GM12801 (cell line): ENCODE data around the gene SPSB1.

ENCODE experiments used
- TF ChIP-seq, protein P1 (sequence below): IDR thresholded peaks from one replicate; pipeline ENCODE4 v1.5.1; 2011; ENCODE audit warnings: control low read depth; ENCODE audit not compliant: insufficient read length; ENCODE audit errors: extremely low read depth

The SPSB1 gene

DNA sequence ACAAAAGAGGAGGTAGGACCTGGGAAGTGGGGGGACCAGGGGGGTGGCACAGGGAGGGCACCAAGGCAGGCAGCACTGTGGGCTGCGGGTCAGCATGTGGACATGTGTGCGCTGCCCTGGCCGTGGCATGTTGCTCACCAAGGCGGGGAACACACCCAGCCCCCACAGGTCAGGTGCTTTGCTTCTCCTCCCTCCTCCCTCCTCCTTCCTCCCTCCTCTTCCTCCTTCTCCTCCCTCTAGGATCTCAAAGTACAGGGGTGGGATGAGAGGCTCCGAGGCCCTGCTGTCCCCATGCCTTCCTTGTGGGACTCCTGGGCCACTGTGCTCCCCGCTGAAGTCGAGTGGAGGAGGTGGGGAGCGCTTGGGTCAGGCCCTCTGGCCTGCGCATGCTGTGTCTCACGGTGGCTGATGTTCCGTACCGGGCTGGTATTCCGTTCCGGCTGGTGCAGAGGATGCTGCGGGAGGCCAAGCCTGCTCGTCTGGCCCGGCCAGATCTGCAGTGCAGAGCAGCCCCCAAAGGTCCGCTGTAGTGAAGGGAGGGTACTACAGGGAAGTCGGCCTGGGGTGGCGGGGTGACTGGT is 26.6 kb downstream of the SPSB1 start:
- TF ChIP-seq, protein P1, sequence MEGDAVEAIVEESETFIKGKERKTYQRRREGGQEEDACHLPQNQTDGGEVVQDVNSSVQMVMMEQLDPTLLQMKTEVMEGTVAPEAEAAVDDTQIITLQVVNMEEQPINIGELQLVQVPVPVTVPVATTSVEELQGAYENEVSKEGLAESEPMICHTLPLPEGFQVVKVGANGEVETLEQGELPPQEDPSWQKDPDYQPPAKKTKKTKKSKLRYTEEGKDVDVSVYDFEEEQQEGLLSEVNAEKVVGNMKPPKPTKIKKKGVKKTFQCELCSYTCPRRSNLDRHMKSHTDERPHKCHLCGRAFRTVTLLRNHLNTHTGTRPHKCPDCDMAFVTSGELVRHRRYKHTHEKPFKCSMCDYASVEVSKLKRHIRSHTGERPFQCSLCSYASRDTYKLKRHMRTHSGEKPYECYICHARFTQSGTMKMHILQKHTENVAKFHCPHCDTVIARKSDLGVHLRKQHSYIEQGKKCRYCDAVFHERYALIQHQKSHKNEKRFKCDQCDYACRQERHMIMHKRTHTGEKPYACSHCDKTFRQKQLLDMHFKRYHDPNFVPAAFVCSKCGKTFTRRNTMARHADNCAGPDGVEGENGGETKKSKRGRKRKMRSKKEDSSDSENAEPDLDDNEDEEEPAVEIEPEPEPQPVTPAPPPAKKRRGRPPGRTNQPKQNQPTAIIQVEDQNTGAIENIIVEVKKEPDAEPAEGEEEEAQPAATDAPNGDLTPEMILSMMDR: no peak

DNA sequence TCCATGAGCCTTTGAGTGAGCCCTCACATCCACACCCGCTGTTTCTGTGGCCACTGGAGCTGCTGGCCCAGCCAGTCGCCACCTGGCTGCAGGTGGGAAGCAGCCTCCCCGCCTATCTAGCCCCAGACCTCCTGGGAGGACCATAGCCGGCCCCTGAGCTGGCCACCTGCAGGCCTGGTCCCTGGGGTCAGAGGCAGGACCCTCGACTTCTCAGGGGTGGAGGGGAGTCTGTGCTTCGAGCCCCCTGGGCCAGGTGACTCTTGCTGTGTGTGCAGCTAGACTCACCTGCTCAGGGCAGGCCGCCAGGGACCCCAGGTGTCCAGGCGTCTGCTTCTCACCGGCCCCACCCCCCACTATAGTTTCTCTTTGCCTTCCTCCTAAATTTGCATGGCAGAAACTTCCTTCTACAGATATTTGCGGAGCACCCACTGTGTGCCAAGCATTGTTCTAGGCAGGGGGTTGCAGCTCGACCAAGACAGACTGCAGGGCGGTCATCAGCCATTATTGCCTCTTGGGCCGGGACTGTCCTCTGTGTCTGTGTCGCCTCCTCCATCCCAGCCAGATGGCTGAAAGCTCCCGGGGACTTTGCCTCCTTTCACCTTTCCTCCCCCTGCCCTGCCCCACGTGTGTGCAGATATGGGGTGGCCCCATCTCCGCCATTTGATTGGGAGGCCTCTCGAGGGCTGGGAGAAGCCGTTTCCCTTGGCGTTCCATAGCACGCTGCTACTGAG is 27.3 kb downstream of the SPSB1 start:
- TF ChIP-seq, protein P1: no peak

DNA sequence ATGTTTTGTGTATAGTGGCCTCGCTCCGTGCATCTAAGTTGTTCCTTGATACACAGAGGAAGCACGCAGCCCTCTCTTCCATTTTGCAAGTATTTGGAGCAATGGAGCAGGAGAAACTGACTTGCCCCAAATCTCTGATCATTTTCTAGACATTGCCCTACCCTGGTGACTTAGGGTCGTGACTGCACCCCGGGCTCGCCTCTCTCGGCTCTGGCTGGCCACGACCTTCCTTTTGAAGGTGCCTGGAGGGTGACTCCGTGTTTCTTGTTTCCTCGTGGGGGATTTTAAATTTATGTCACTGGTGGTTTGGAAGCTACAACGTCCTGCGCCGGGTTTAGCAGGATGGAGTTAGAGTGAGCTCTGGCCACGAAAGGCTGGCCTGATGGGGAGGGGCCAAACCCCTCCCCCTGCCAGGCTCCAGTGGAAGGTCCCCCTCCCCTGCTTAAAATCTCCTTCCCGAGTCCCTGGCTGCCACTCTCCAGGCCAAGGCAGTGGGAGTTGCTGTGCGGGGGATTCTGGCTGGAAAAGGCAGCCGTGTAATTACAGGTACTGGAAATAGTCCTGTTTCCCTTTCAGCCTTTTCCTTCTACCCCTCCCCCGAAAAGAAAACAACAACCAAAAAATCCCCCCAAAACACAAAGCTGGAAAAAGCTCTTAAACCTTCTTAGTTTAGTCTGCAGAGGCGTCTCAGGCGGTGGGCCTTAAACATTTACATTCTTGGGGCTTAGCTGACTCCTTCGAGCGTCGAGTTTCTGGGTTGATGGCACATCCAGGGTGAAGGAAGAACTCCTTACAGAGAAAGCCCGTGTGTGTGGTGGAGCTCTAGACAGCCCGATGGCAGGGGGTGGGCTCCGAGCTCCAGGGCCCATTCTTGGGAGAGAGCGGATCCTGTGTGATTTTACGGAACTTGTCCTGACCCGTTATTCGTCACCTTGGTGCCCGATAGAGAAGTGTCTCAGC is 28.1 kb downstream of the SPSB1 start:
- TF ChIP-seq, protein P1: no peak

DNA sequence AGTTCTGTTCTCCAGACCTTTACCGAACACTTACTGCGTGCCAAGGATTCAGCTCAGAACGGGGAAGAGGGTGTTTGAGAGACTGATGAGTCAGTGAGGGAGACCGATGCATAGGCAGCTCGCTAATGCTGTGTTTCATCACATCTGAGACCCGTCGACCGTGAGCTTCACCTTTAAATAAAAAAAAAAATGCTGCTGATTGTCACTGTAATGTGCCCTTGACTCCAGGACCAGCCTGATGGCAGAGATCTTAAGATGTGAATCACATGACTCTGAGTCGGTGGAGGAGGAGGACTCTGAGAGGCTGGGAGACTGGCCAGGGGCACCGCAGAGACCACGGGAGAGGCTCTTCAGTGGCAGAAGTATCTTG is 28.8 kb downstream of the SPSB1 start:
- TF ChIP-seq, protein P1: no peak

DNA sequence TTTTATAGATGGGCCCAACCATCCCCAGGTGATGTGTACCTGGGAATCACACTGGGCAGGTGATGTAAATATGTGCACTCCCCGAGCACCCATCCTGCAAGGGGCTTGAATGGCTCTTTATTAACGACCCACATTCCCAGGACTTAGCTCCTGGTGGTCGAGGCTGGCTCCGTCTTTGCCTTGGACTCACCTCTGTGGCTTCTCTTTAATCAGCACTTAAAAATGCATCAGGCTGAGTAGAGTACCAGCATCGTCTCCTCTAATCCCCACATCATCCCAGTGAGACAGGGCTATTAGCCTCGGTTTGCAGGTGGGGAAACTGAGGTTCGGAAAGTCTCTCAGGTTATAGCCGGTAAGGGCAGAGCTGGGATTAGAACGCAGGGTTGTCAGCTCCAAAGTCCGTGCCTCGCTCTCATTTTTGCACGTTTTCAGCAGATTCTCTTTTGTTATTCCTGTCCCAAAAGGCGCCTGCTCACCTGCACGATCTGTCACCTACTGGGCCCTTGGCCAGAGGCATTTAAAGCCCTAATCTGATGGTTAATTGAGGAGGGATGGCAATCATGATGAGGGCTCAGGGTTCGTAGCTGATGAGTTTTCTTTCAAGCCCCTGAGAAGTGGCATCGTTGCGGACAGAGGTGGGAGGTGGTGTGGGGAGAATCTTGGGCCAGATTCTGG is 29.4 kb downstream of the SPSB1 start:
- TF ChIP-seq, protein P1: no peak

DNA sequence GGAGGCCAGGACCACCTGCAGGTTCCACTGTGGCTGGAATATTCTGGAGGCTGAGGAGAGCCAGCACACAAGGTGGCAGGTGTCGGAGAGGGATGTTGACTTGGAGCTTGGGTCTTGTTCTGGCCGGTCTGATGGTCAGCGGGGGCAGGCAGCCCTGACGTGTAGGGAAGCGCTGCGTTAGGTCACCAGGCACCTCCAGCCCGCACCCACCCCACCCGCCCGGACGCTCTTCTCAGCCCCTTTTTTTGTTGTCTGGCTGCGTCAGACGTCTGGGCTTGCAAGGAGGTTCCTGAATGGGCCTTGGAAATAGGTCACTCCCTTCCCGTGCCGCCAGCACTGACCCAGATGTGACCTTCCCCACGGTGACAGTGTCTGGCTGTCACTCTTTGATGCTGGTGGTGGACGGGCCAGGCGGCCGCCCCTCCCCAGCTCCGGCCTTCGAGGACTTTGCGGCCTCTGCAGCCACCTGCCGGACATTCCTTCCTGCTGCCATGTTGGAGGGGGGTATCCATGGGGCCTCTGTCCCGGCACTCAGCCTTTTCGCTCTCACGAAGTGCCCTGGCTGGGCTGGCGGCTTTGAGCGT is 30.1 kb downstream of the SPSB1 start:
- TF ChIP-seq, protein P1: no peak
